Psoas muscle (tissue), 8 donors: ENCODE data around the gene FAHD2A. TPM values are rescaled to one million over a fixed set of nuclear protein-coding genes. Genes with fewer than 3 reads are reported as not detected.

Experiments used
- ATAC-seq, 4 donors: fragments of 200-7000 bp; cut with Tn5 transposase; one replicate each; pipeline ENCODE4 v1.9.1; 2020; ENCODE audit warnings: moderate library complexity in 3 of 4, mild to moderate bottlenecking in 2 of 4
- DNase-seq, 2 donors: peaks; one replicate each; pipeline ENCODE4 v3.0.0-alpha.2; 2020
- H3K27ac ChIP-seq: fragments of 200-600 bp; one replicate; pipeline ENCODE4 v1.8.0; 2022
- H3K27me3 ChIP-seq, 3 donors: fragments of 200-600 bp in 1 of 3; one replicate each; pipeline versions ENCODE4 v1.6.1 to v1.8.0; 2013 to 2022; ENCODE audit warnings: low read length in 2 of 3, mild to moderate bottlenecking in 2 of 3, moderate library complexity in 1 of 3; ENCODE audit not compliant: insufficient read depth in 3 of 3
- H3K36me3 ChIP-seq, 2 donors: fragments of 200-600 bp in 1 of 2; one replicate each; pipeline versions ENCODE4 v1.6.1 to v1.8.0; 2013 to 2022; ENCODE audit warnings: low read depth in 1 of 2, mild to moderate bottlenecking in 1 of 2, moderate library complexity in 1 of 2; ENCODE audit not compliant: insufficient read depth in 1 of 2
- H3K4me1 ChIP-seq: fragments of 200-600 bp; one replicate; pipeline ENCODE4 v1.8.0; 2022
- H3K4me3 ChIP-seq: fragments of 200-600 bp; one replicate; pipeline ENCODE4 v1.8.0; 2022; ENCODE audit warnings: mild to moderate bottlenecking
- H3K9me3 ChIP-seq: fragments of 200-600 bp; one replicate; pipeline ENCODE4 v1.8.0; 2022
- CTCF ChIP-seq: fragments of 200-600 bp; IDR thresholded peaks from one replicate; pipeline ENCODE4 v1.8.0; 2022; ENCODE audit warnings: antibody characterized with exemption
- WGBS, 3 donors: extraction: QIAGEN DNeasy Blood & Tissue Kit; methylation state at CpG; one replicate each; pipeline versions ENCODE4 v1.1.6 to v1.1.7; 2013; 5-methylcytosine and 5-hydroxymethylcytosine counted together
- intact Hi-C, 2 donors: fragments of 100-400 bp; cut with DNase I; formaldehyde crosslinking; loops; one replicate each; pipeline versions ENCODE4 v1.11.0 to v1.14.2; 2022
- polyA plus RNA-seq, 3 donors: library from polyadenylated mRNA; stranded (reverse); fragments of 200-250 nt; gene quantifications; one replicate each; pipeline ENCODE4 v1.2.3, GENCODE V29; 2013
- total RNA-seq, 4 donors: library from RNA; stranded (reverse); fragmentation: NEBNext Ultra II Directional in 2 of 4; extraction: Animal tissue kit (Norgen Biotek cat#: 25700) in 2 of 4; gene quantifications; one replicate each; pipeline versions ENCODE4 v1.2.1 to v1.2.4, GENCODE V29; 2021 to 2023
- donor health status: healthy with polysubstance abuse.
- donor health status: DM: no; HTN: no; CAD: no; lungs with moderate emphysema.
- donor health status: Bipolar disorder and iron deficiency.
- donor health status: healthy.
- donor health status: DM: yes; HTN: yes; CAD: no.
- donor health status: DM: no; HTN: no; CAD: no.
- donor health status: DM: no; HTN: no; CAD: no.
- donor health status: DM: yes; HTN: yes; CAD: no.

The FAHD2A gene
- total and polyA plus RNA-seq, 7 donors = 21.9 to 39.0 (median 28.4) TPM

GRCh38 chr2:95388856-95389244 lies 13.7 kb upstream of the FAHD2A start:
- Histone ChIP-seq H3K4me1 (no peaks in the 10 kb centered on the region), H3K9me3 (no peaks in the 10 kb centered on the region), H3K36me3 (no peaks in the 10 kb centered on the region), H3K27me3 (peaks cover 0 to 11% (median 4%) of the 10 kb centered on the region in 3 donors), H3K27ac (no peak overlapping the region), H3K4me3 (no peak overlapping the region)
- peak in 3 of 4 donors; percentile 6 to 16 (median 12) for ATAC-seq
- no peak for DNase-seq
- no peak for TF ChIP-seq CTCF
- intact Hi-C loops = loop anchor here in 1 of 2 donors (5.0 kb wide), 1 partner anchor 42 kb away; no protein-coding TSS in a partner anchor
- WGBS, 3 donors = 33 to 37% (median 33%) methylated on average over 11 to 15 of the region's 15 CpGs

DNA sequence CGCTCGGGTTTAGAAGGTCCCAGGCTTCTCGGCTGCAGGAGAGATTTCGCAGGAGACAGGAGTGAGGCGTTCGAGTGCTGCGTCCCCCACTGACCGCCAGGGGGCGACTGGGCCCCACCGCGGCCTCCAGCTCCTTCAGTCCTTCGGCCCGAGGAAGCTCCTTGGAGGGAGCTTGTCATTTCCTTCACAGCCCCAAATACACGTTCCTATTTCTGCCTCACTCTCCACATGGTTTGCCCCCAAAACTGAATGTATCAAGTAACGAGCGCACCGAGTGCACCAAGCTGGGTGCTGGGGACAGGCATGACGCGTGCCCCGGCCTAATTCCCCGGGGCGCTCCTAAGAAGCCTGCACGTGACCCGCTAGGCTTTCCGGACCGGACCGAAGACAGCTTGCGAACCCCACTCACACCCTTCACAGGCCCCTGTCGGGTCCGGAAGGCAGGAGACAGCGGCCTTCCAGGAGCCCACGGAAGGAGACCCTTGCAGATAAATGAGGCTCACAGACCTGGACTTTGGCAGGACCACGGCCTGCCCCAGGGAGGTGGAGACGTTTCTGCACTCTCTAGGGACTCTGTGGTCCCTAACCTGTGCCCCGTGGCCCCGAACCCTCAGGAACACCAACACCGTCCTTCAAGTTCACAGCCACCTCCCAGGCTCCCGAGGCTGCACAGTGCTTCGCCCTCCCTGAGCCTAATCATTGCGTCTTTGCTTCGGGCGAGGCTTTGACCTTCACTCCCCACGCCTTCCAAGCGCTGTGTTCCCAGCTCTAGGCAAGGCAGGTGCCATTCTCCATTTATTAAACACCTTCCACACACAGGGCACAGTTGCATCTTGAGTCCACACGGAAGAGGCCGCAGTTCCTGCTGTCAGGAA lies 13.0 kb upstream of the FAHD2A start:
- peak; percentile 65 to 78 for DNase-seq
- peak; percentile 71 to 86 (median 76) for ATAC-seq
- Histone ChIP-seq H3K36me3 (no peaks in the 10 kb centered on the region), H3K27me3 (peaks cover 0 to 8% (median 4%) of the 10 kb centered on the region in 3 donors), H3K9me3 (no peaks in the 10 kb centered on the region), H3K4me1 (no peaks in the 10 kb centered on the region), H3K4me3 (peak overlapping the region; percentile 30), H3K27ac (no peak overlapping the region)
- TF ChIP-seq CTCF = peak; percentile 73
- WGBS, 3 donors = 51 to 54% (median 54%) methylated on average over 46 of the region's 46 CpGs
- intact Hi-C loops = loop anchor here in 1 of 2 donors (5.0 kb wide), 1 partner anchor 42 kb away; no protein-coding TSS in a partner anchor

DNA sequence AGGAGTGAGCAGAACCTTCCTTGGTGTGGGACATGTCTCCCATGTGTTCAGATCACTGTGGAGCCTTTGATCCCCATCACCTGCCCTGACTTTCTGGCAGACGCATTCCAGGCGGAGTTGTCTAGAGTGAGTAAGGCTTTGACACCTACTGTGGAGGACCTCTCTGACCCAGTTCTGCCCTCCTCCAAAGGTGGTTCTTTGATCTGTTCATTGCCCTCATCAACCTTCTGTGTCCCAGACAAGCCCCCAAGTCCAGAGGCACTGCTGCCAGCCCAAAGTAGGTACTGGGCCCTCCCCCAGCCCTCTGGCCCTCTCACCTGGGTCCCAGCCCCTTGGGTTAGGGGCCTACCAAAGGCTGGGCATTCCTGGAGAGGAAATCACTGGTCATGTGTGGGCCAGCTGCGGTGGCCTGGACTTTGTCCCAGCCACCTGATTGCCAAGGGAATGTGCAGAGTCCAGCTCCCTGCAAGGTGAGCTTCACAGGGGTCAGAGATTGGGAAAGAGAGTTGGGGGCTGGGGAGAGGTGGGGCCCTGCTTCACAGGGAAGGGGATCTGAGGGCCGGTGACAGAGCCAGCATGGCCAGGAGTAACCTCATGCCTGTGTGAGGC lies 12.1 kb upstream of the FAHD2A start:
- H3K9me3 ChIP-seq = no peaks in the 10 kb centered on the region
- no peak for DNase-seq

GRCh38 chr2:95390881-95391321 lies 11.6 kb upstream of the FAHD2A start:
- WGBS, 3 donors = 81 to 86% (median 82%) methylated on average over 9 to 11 of the region's 11 CpGs
- intact Hi-C loops = no loop called here
- no peak for DNase-seq

More for the DNA sequence above, 12.1 kb upstream of the FAHD2A start:
- TF ChIP-seq CTCF = no peak
- Histone ChIP-seq H3K27ac (no peak overlapping the region), H3K36me3 (no peaks in the 10 kb centered on the region), H3K4me1 (no peaks in the 10 kb centered on the region), H3K27me3 (peaks cover 0 to 3% (median 0%) of the 10 kb centered on the region in 3 donors), H3K4me3 (no peak overlapping the region)
- intact Hi-C loops = no loop called here
- WGBS, 3 donors = 86 to 89% (median 88%) methylated on average over 4 of the region's 4 CpGs
- no peak for ATAC-seq

More at GRCh38 chr2:95390881-95391321, 11.6 kb upstream of the FAHD2A start:
- H3K36me3 ChIP-seq = no peaks in the 10 kb centered on the region
- no peak for ATAC-seq
- no peak overlapping the region for H3K27ac ChIP-seq
- peaks cover 0 to 3% (median 0%) of the 10 kb centered on the region in 3 donors for H3K27me3 ChIP-seq
- TF ChIP-seq CTCF = no peak
- H3K4me3 ChIP-seq = no peak overlapping the region
- no peaks in the 10 kb centered on the region for H3K9me3 ChIP-seq
- no peaks in the 10 kb centered on the region for H3K4me1 ChIP-seq
